ENCODE measurements around the gene TNFRSF13B. TPM values are rescaled to one million over a fixed set of nuclear protein-coding genes. Genes with fewer than 3 reads are reported as not detected.

TNFRSF13B gene
- total RNA-seq, 1 experiment from 2014 or later, result not detected

DNA sequence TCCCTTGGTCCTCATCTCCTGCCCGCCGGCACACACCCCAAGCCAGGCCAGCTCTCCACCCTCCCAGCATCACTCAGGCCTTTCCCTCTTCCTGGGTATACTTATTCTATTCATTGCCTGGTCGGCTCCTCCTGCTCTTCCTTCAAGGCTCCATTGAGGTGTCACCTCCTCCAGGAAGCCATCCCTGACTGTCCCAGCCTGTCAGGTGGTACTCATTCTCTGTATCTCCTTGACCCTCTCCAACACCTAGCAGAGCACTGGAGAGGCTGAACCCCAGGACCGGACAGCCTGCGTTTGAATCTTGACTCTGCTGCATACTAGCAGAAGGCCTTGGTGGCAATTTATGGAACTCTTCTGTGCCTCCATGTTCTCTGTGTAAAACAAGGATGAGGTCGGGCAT lies 428 bp upstream of the TNFRSF13B start:
- H3K9me3 ChIP-seq (ENCODE audit: insufficient read depth, low read depth), result no peaks in the 10 kb centered on the region
- no peaks in the 10 kb centered on the region for H3K36me3 ChIP-seq (ENCODE audit: low read depth)
- TF ChIP-seq, protein P1, sequence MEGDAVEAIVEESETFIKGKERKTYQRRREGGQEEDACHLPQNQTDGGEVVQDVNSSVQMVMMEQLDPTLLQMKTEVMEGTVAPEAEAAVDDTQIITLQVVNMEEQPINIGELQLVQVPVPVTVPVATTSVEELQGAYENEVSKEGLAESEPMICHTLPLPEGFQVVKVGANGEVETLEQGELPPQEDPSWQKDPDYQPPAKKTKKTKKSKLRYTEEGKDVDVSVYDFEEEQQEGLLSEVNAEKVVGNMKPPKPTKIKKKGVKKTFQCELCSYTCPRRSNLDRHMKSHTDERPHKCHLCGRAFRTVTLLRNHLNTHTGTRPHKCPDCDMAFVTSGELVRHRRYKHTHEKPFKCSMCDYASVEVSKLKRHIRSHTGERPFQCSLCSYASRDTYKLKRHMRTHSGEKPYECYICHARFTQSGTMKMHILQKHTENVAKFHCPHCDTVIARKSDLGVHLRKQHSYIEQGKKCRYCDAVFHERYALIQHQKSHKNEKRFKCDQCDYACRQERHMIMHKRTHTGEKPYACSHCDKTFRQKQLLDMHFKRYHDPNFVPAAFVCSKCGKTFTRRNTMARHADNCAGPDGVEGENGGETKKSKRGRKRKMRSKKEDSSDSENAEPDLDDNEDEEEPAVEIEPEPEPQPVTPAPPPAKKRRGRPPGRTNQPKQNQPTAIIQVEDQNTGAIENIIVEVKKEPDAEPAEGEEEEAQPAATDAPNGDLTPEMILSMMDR (conservative IDR thresholded peaks at IDR 0.05), result no peak
- TF ChIP-seq EZH2 (IDR thresholded peaks at IDR 0.05; ENCODE audit: low read depth), result no peak
- no peak overlapping the region for H3K4me3 ChIP-seq
- H3K27ac ChIP-seq, result no peak overlapping the region
- H4K20me1 ChIP-seq (ENCODE audit: insufficient read depth), result no peaks in the 10 kb centered on the region
- no peaks in the 10 kb centered on the region for H3F3A ChIP-seq (ENCODE audit: insufficient read depth, low read depth)
- H3K79me2 ChIP-seq (ENCODE audit: low read depth), result no peaks in the 10 kb centered on the region
- peaks cover 8% of the 10 kb centered on the region; the same call in 1 of the 2 replicates for H3K4me1 ChIP-seq (replicated peaks; ENCODE audit: insufficient read depth)
- no peak overlapping the region for H2AFZ ChIP-seq
- CTCF ChIA-PET, result no interaction called here
- H3K4me2 ChIP-seq, result no peak overlapping the region
- no TSS peak for BruUV-seq (replicated peaks)
- intact Hi-C loops (cut with micrococcal nuclease; ENCODE audit: unreplicated experiment), result no loop called here
- POLR2A ChIA-PET (ENCODE audit: unreplicated experiment), result no interaction called here
- DNase-seq, result no peak
- no peaks in the 10 kb centered on the region for H3K27me3 ChIP-seq (ENCODE audit: insufficient read depth, low read depth)
- H3K9me2 ChIP-seq (ENCODE audit: insufficient read depth), result no peaks in the 10 kb centered on the region

DNA sequence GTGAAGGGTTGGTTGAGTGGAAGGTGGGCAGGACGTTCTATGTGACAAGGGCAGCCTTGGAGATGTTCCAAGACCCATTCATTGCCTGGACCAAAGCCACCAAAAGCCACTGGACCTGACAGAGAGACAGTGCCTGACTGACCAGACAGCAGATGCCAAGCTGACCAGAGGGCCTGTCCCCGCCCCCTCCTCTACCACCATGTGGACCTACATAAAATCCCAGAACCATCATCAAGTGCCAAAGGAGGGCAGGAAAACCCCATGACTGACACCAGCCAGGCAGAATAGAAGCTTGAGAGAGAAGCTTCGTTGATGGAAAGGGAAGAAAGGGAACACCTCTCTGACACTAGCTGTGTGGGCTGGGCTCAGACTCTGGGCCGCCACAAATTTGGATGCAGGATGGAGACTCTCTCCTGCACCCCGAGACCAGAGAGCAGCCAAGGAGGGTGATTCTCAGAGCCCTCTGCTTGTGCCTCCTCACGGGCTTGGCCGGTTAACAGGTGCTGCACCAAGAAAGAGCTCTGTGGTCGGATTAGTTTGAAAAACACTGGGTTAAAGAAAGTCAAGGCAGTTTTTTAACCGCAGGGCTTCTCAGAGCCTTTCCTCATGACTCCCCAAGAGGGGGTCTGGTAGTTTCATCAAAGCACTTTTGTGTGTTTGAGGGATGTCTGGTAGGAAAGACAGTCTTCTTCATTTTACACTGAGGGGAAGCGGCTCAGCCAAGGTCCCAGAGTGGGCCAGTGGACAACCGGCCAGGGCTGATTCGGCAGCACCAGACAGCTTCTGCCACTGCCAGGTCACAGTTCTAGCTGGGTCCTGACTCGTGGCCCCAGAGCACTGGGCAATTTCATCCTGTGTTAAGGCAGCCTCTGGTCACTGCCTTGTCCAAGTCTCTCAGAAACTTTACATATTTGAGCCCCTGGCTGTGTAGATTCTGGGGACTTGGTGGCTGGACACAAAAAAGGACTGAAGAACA lies 1.7 kb downstream of the TNFRSF13B start:
- Histone ChIP-seq H3K27ac (no peak overlapping the region), H3F3A (ENCODE audit: insufficient read depth, low read depth) (no peaks in the 10 kb centered on the region), H3K4me1 (replicated peaks; ENCODE audit: insufficient read depth) (peaks cover 7% of the 10 kb centered on the region; the same call in 1 of the 2 replicates), H3K27me3 (ENCODE audit: insufficient read depth, low read depth) (no peaks in the 10 kb centered on the region), H4K20me1 (ENCODE audit: insufficient read depth) (no peaks in the 10 kb centered on the region), H3K79me2 (ENCODE audit: low read depth) (no peaks in the 10 kb centered on the region), H2AFZ (no peak overlapping the region), H3K9me3 (ENCODE audit: insufficient read depth, low read depth) (no peaks in the 10 kb centered on the region), H3K9me2 (ENCODE audit: insufficient read depth) (no peaks in the 10 kb centered on the region), H3K4me2 (no peak overlapping the region), H3K36me3 (ENCODE audit: low read depth) (no peaks in the 10 kb centered on the region), H3K4me3 (no peak overlapping the region)
- CTCF ChIA-PET, result interaction anchor here (0.6 kb wide), 1 partner anchor 19 kb away, joined by 3 read pairs; no protein-coding TSS in a partner anchor
- no TSS peak for BruUV-seq (replicated peaks)
- POLR2A ChIA-PET (ENCODE audit: unreplicated experiment), result no interaction called here
- TF ChIP-seq, protein P1 (conservative IDR thresholded peaks at IDR 0.05), result no peak
- no peak for TF ChIP-seq EZH2 (IDR thresholded peaks at IDR 0.05; ENCODE audit: low read depth)
- DNase-seq, result no peak
- intact Hi-C loops (cut with micrococcal nuclease; ENCODE audit: unreplicated experiment), result no loop called here

DNA sequence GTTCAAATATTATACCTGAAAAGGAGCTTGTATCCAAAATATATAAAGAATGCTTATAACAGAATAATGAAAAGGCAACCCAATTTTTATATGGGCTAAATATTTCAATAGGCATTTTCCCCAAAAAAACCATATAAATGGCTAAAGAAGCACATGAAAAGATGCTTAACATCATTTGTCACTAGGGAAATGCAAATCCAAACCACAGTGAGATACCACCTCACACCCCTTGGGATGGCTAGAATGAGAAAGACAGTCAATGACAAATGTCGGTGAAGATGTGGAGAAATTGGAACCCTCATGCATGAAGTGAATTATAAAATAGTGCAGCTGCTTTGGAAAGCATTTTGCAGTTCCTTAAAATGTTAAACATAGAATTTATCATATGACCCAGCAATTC lies 3.1 kb downstream of the TNFRSF13B start:
- no peak overlapping the region for H3K27ac ChIP-seq
- H4K20me1 ChIP-seq (ENCODE audit: insufficient read depth), result no peaks in the 10 kb centered on the region
- DNase-seq, result no peak
- no peaks in the 10 kb centered on the region for H3K36me3 ChIP-seq (ENCODE audit: low read depth)
- intact Hi-C loops (cut with micrococcal nuclease; ENCODE audit: unreplicated experiment), result no loop called here
- BruUV-seq (replicated peaks), result no TSS peak
- no peak overlapping the region for H3K4me3 ChIP-seq
- H3F3A ChIP-seq (ENCODE audit: insufficient read depth, low read depth), result no peaks in the 10 kb centered on the region
- TF ChIP-seq EZH2 (IDR thresholded peaks at IDR 0.05; ENCODE audit: low read depth), result no peak
- TF ChIP-seq, protein P1 (conservative IDR thresholded peaks at IDR 0.05), result no peak
- no peak overlapping the region for H2AFZ ChIP-seq
- H3K79me2 ChIP-seq (ENCODE audit: low read depth), result no peaks in the 10 kb centered on the region
- no peaks in the 10 kb centered on the region for H3K4me1 ChIP-seq (replicated peaks; ENCODE audit: insufficient read depth)
- H3K9me2 ChIP-seq (ENCODE audit: insufficient read depth), result no peaks in the 10 kb centered on the region
- no peaks in the 10 kb centered on the region for H3K9me3 ChIP-seq (ENCODE audit: insufficient read depth, low read depth)
- no peaks in the 10 kb centered on the region for H3K27me3 ChIP-seq (ENCODE audit: insufficient read depth, low read depth)
- ChIA-PET CTCF (interaction anchor here (0.7 kb wide), 1 partner anchor 32 kb away, joined by 3 read pairs; no protein-coding TSS in a partner anchor), POLR2A (ENCODE audit: unreplicated experiment) (no interaction called here)
- no peak overlapping the region for H3K4me2 ChIP-seq
